ENCODE results near the gene LDLRAD4. TPM values are rescaled to one million over a fixed set of nuclear protein-coding genes. Genes with fewer than 3 reads are reported as not detected.

Gene LDLRAD4
- total RNA-seq, 1 experiment from 2014 or later: not detected

DNA sequence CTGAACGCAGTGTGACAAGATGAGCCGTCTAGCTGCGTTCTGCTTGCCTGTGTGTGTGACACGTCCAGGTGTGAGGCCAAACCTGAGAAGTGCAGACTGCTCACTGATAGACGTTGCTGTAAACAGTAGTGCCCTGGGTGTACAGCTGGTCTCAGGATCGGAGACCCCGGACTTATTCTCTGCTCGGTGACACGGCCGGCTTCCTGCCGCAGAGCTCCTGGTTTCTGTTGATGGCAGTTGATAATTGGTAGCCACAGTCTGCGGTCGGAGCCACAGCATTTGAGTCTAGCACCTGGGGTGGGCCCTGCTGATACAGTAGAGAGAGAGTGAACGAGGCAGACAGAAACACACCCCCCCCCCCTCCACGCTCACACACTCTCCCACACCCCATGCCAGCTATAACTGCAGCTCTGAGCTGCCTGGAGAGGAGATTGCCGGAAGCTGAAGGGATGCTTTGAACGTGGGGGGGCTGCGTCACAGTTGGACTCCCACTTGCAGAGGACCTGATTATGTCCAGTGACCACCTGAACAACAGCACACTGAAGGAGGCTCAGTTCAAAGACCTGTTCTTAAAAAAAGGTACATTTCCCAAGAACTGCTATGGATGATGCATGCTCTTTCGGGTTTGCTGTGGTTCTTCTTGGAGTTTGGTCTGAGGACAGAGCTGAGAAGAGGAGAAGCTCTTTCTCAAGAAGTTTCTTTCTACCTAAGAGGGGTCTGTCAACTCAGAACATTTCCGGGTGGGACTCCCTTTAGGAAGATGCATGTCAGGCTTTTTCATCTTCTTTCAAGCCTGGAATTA is 393.8 kb downstream of the LDLRAD4 start:
- Histone ChIP-seq H3K4me1 (ENCODE audit: insufficient read depth, low read length) (no peaks in the 10 kb centered on the region; the same call in 1 of the 2 replicates), H3K27ac (ENCODE audit: low read length) (no peak overlapping the region), H3K79me2 (ENCODE audit: low read length) (no peaks in the 10 kb centered on the region), H3K4me3 (ENCODE audit: low read length) (no peak overlapping the region), H3K9ac (ENCODE audit: low read length) (no peak overlapping the region), H4K20me1 (ENCODE audit: low read length) (no peaks in the 10 kb centered on the region), H3K4me2 (ENCODE audit: low read length) (peak overlapping the region; percentile 81), H3K9me3 (ENCODE audit: low read length) (no peaks in the 10 kb centered on the region), H3K27me3 (ENCODE audit: low read length) (peaks cover 75% of the 10 kb centered on the region), H2AFZ (ENCODE audit: low read length) (peak overlapping the region; percentile 37; the same call in 1 of the 2 replicates), H3K36me3 (ENCODE audit: low read depth, low read length) (no peaks in the 10 kb centered on the region), H3K9me2 (replicated peaks; ENCODE audit: low read length) (no peaks in the 10 kb centered on the region), H3F3A (ENCODE audit: low read length, unreplicated experiment) (no peaks in the 10 kb centered on the region)
- POLR2A ChIA-PET (ENCODE audit: unreplicated experiment): interaction anchor here (0.8 kb wide), 1 partner anchor 13 kb away, joined by 9 read pairs; no protein-coding TSS in a partner anchor
- CTCF ChIA-PET: no interaction called here
- BruUV-seq (replicated peaks): no TSS peak
- TF ChIP-seq EZH2 (IDR thresholded peaks at IDR 0.05; ENCODE audit: low read length, unreplicated experiment) (no peak), CTCF (conservative IDR thresholded peaks at IDR 0.05; ENCODE audit: low read depth, low read length) (no peak), EZH2phosphoT487 (IDR thresholded peaks at IDR 0.05; ENCODE audit: borderline replicate concordance, low read length) (no peak)
- no peak for ATAC-seq
- no peak for DNase-seq
- intact Hi-C loops (cut with micrococcal nuclease): no loop called here

DNA sequence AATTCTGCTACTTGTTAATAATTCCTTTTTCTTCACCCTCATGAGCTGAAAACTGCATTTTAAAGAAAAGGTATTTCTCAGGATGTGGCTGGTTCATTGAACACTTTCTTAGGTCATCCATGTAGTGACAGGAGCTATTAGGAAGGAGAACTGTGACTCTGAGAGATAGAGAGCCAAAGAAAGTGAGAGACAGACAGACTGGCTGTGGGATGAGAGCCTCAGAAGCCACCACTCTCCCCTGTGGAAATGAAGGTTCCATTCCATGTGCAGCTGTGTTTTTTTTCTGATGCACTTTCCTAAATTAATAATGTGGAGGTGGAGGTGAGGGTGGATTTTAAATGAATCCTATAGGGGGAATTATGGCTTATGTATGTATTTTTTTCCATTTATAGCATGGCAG is 394.5 kb downstream of the LDLRAD4 start:
- DNase-seq (no peak), ATAC-seq (no peak)
- no peaks in the 10 kb centered on the region for H3K79me2 ChIP-seq (ENCODE audit: low read length)
- H3K27ac ChIP-seq (ENCODE audit: low read length): no peak overlapping the region
- H3K9me2 ChIP-seq (replicated peaks; ENCODE audit: low read length): no peaks in the 10 kb centered on the region
- TF ChIP-seq CTCF (conservative IDR thresholded peaks at IDR 0.05; ENCODE audit: low read depth, low read length): no peak
- no peak for TF ChIP-seq EZH2phosphoT487 (IDR thresholded peaks at IDR 0.05; ENCODE audit: borderline replicate concordance, low read length)
- no peak for TF ChIP-seq EZH2 (IDR thresholded peaks at IDR 0.05; ENCODE audit: low read length, unreplicated experiment)
- intact Hi-C loops (cut with micrococcal nuclease): no loop called here
- H3K27me3 ChIP-seq (ENCODE audit: low read length): peaks cover 73% of the 10 kb centered on the region
- BruUV-seq (replicated peaks): no TSS peak
- no peak overlapping the region for H2AFZ ChIP-seq (ENCODE audit: low read length)
- no peaks in the 10 kb centered on the region for H3K9me3 ChIP-seq (ENCODE audit: low read length)
- ChIA-PET CTCF (no interaction called here), POLR2A (ENCODE audit: unreplicated experiment) (interaction anchor here (0.8 kb wide), 1 partner anchor 13 kb away, joined by 9 read pairs; no protein-coding TSS in a partner anchor)
- H3K4me3 ChIP-seq (ENCODE audit: low read length): no peak overlapping the region
- no peaks in the 10 kb centered on the region for H3F3A ChIP-seq (ENCODE audit: low read length, unreplicated experiment)
- H3K9ac ChIP-seq (ENCODE audit: low read length): no peak overlapping the region
- H3K36me3 ChIP-seq (ENCODE audit: low read depth, low read length): no peaks in the 10 kb centered on the region
- H4K20me1 ChIP-seq (ENCODE audit: low read length): no peaks in the 10 kb centered on the region
- H3K4me1 ChIP-seq (ENCODE audit: insufficient read depth, low read length): no peaks in the 10 kb centered on the region; the same call in 1 of the 2 replicates
- H3K4me2 ChIP-seq (ENCODE audit: low read length): no peak overlapping the region
